HEK293T (cell line): Measurements from ENCODE around the gene MRO.

Experiments used
- CTCF ChIA-PET: fragments of 350-600 bp; formaldehyde crosslinking; extraction: SDS; loops from one replicate; lab custom pipeline; 2021; ENCODE audit warnings: antibody characterized with exemption, inconsistent platforms; lab: Yijun Ruan, JAX
- POLR2A ChIA-PET: fragments of 350-600 bp; formaldehyde crosslinking; extraction: SDS; loops from one replicate; lab custom pipeline; 2020; ENCODE audit warnings: antibody characterized with exemption, inconsistent platforms; lab: Yijun Ruan, JAX
- DNase-seq: peaks from one replicate; pipeline ENCODE4 v3.0.0; 2012; ENCODE audit warnings: mixed read lengths; ENCODE audit errors: extremely low spot score
- ARNT ChIP-seq: fragments of 450-650 bp; IDR thresholded peaks from 2 replicates; pipeline ENCODE4 v1.6.1; 2017; ENCODE audit warnings: mild to moderate bottlenecking
- BHLHE40 ChIP-seq: fragments of 450-650 bp; IDR thresholded peaks from 2 replicates; pipeline ENCODE4 v1.6.1; 2016; ENCODE audit warnings: mild to moderate bottlenecking, moderate library complexity, borderline replicate concordance
- CTBP1 ChIP-seq: fragments of 450-650 bp; IDR thresholded peaks from 2 replicates; pipeline ENCODE4 v1.6.1; 2016; ENCODE audit warnings: borderline replicate concordance
- ELF4 ChIP-seq: fragments of 450-650 bp; IDR thresholded peaks from 2 replicates; pipeline ENCODE4 v1.6.1; 2017; ENCODE audit warnings: antibody characterized with exemption
- FOXA1 ChIP-seq: fragments of 450-650 bp; IDR thresholded peaks from 2 replicates; pipeline ENCODE4 v1.6.1; 2016; ENCODE audit warnings: mild to moderate bottlenecking
- FOXK2 ChIP-seq: fragments of 450-650 bp; IDR thresholded peaks from 2 replicates; pipeline ENCODE4 v1.6.1; 2016; ENCODE audit warnings: mild to moderate bottlenecking
- FOXM1 ChIP-seq: fragments of 450-650 bp; IDR thresholded peaks from 2 replicates; pipeline ENCODE4 v1.6.1; 2017; ENCODE audit warnings: mild to moderate bottlenecking, borderline replicate concordance
- HDGF ChIP-seq: fragments of 450-650 bp; IDR thresholded peaks from 2 replicates; pipeline ENCODE4 v1.6.1; 2017; ENCODE audit warnings: antibody characterized with exemption, borderline replicate concordance
- L3MBTL2 ChIP-seq: fragments of 450-650 bp; conservative IDR thresholded peaks from 2 replicates; pipeline ENCODE4 v1.6.1; 2016; ENCODE audit warnings: mild to moderate bottlenecking
- LEF1 ChIP-seq: fragments of 450-650 bp; IDR thresholded peaks from 2 replicates; pipeline ENCODE4 v1.6.1; 2017; ENCODE audit warnings: mild to moderate bottlenecking, borderline replicate concordance
- NFRKB ChIP-seq: fragments of 450-650 bp; IDR thresholded peaks from 2 replicates; pipeline ENCODE4 v1.6.1; 2016; ENCODE audit warnings: mild to moderate bottlenecking, moderate library complexity
- SP1 ChIP-seq: fragments of 450-650 bp; IDR thresholded peaks from 2 replicates; pipeline ENCODE4 v1.6.1; 2017
- SUZ12 ChIP-seq: fragments of 450-650 bp; IDR thresholded peaks from 2 replicates; pipeline ENCODE4 v1.6.1; 2016; ENCODE audit warnings: mild to moderate bottlenecking
- TARDBP ChIP-seq: fragments of 450-650 bp; IDR thresholded peaks from 2 replicates; pipeline ENCODE4 v1.6.1; 2016
- ZNF384 ChIP-seq: fragments of 450-650 bp; IDR thresholded peaks from 2 replicates; pipeline ENCODE4 v1.6.1; 2016
- TF ChIP-seq, protein P1 (sequence below): fragments of 450-650 bp; IDR thresholded peaks from 2 replicates; pipeline ENCODE4 v1.6.1; 2016

The MRO gene

DNA sequence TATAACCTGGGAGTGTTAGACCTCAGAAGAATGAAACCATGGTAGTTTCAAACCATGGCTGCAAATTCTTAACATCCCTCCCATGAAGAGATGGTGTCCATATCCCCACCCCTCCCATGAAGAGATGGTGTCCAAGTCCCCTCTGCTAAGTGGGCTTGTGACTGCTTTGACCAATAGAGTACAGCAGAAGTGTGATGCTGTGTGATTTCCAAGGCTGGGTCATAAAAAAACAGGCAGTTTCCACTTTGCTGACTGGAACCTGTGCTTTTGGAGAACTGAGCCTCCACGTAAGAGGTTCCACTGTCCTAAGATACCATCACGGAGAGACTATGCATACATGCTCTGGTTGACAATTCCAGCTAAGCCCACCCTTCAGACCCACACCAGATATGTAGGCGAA, 65.5 kb downstream of the MRO start:
- ChIA-PET POLR2A (no interaction called here), CTCF (interaction anchor here (0.5 kb wide), 1 partner anchor 1563 kb away, joined by 3 read pairs; no protein-coding TSS in a partner anchor)
- no peak for DNase-seq
- no peak for TF ChIP-seq L3MBTL2
- TF ChIP-seq, protein P1, sequence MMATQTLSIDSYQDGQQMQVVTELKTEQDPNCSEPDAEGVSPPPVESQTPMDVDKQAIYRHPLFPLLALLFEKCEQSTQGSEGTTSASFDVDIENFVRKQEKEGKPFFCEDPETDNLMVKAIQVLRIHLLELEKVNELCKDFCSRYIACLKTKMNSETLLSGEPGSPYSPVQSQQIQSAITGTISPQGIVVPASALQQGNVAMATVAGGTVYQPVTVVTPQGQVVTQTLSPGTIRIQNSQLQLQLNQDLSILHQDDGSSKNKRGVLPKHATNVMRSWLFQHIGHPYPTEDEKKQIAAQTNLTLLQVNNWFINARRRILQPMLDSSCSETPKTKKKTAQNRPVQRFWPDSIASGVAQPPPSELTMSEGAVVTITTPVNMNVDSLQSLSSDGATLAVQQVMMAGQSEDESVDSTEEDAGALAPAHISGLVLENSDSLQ, result no peak
- no peak for TF ChIP-seq ELF4
- TF ChIP-seq NFRKB, result no peak
- no peak for TF ChIP-seq BHLHE40
- TF ChIP-seq TARDBP, result no peak
- no peak for TF ChIP-seq ARNT
- no peak for TF ChIP-seq SUZ12
- no peak for TF ChIP-seq SP1
- no peak for TF ChIP-seq LEF1
- no peak for TF ChIP-seq FOXK2
- TF ChIP-seq FOXA1, result no peak

DNA sequence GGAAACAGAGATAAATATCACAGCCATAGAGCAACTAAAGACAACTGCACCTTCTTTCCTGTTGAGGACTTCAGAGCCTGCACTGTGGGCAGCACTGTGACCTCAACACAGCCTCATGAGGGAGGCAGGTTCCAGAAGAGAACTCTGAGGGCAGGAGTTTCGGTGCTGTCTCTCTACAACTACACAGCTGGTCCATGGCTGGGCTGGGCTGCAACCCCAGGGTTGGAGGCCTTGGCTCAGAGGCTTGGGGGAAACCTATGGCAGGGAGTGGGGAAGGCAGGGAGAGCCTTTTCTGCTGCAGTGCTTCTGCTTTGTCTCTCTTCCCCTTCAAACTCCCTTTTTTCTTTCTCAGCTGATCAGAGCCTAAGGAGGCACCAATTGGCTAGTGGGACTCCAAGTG, 66.5 kb downstream of the MRO start:
- no peak for TF ChIP-seq FOXK2
- TF ChIP-seq, protein P1, result no peak
- no peak for DNase-seq
- ChIA-PET CTCF (no interaction called here), POLR2A (no interaction called here)

DNA sequence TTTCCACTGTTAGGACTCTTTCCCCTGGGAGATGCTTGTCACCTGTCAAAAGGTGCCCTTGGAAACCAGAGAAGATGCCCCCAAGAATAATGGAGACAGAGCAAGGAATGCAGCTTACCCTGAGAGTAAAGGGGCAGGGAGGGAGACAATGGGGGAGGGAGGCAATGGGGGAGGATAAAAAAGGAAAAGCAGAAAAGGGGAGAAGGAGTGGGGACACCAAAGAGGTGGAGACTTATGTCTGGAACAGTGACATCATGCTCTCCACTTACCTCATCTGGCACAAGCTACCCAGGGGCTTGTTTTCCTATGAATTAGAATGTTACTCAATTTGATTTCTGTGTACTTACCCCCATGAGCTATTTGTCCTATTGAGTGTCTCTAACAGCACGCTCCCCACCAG, 67.9 kb downstream of the MRO start:
- no peak for DNase-seq
- CTCF ChIA-PET, result no interaction called here
- TF ChIP-seq TARDBP, result no peak
- TF ChIP-seq SUZ12, result no peak
- POLR2A ChIA-PET, result interaction anchor here (0.8 kb wide), 1 partner anchor 33 kb away, joined by 3 read pairs; no protein-coding TSS in a partner anchor

DNA sequence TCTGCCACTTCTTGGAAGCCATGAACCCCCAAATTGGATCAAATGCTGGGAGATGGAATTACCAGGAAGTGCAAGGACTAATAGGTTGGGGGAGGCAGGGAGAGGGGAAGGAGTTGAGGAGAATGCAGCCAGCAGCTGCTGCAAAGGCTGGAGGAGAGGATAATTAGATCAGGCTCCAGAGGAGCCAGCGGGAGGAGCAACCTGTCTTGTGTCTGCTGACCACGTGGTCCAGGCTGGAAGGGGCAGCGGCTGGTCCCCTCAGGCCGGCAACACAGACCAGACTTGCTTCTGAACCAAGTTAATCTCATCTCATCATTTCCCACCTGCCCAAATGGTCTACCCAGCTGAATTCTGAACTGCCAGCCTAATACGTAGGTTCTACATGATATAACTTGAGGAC, 68.3 kb downstream of the MRO start:
- ChIA-PET CTCF (no interaction called here), POLR2A (interaction anchor here (0.8 kb wide), 1 partner anchor 34 kb away, joined by 3 read pairs; no protein-coding TSS in a partner anchor)
- no peak for DNase-seq
- TF ChIP-seq HDGF, result no peak
- no peak for TF ChIP-seq CTBP1
- no peak for TF ChIP-seq FOXM1
- TF ChIP-seq ELF4, result no peak
- TF ChIP-seq ARNT, result no peak
- TF ChIP-seq BHLHE40, result no peak
- no peak for TF ChIP-seq ZNF384
- TF ChIP-seq, protein P1, result no peak
- no peak for TF ChIP-seq L3MBTL2
- no peak for TF ChIP-seq LEF1
- no peak for TF ChIP-seq TARDBP
- no peak for TF ChIP-seq NFRKB
- no peak for TF ChIP-seq SP1
- no peak for TF ChIP-seq SUZ12

DNA sequence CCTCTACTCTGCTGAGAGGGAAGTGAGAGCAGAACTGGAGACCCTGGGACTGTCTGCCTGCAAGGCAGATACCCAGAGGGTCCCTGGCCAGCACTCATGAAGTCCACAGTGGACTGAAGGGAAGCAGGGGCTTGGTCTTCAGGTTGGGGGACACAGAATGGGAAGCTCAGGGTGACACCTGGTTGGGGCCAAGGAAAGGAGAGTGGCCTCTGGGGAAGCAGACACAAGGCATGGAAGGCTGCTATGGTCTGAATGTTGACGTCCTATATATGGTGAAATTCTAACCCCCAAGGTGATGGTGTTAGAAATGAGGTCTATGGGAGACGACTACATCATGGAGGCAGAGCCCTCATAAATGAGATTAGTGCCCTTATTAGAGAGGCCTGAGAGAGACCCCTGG, 69.3 kb downstream of the MRO start:
- no peak for DNase-seq
- CTCF ChIA-PET, result no interaction called here
- TF ChIP-seq, protein P1, result no peak
- TF ChIP-seq ARNT (no peak), FOXA1 (no peak), FOXK2 (no peak), TARDBP (no peak), BHLHE40 (no peak), NFRKB (no peak), LEF1 (no peak), FOXM1 (no peak), ZNF384 (no peak), HDGF (no peak), SP1 (no peak), SUZ12 (no peak), L3MBTL2 (no peak)
- POLR2A ChIA-PET, result no interaction called here

DNA sequence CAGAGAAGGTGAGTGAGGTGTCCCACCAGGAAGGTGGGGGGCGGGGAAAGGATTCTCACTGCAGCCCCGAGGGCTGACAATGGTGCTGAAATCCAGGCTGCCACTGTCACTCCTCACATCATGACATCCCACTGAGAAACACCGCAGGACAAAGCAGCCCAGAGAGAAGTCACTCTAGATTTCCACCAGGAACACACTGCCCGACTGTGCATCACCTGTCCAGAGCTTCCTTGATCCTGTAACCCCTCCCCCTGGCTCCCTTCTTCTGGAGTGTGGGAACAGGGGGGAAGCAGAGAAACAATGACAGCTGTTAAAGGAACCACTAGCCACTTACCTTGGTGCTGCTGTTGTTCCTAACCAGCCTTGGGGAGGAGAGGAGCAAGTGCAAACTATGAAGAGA, 69.9 kb downstream of the MRO start:
- ChIA-PET CTCF (no interaction called here), POLR2A (no interaction called here)
- no peak for TF ChIP-seq FOXA1
- TF ChIP-seq TARDBP, result no peak
- no peak for TF ChIP-seq FOXM1
- no peak for TF ChIP-seq NFRKB
- no peak for TF ChIP-seq ELF4
- no peak for TF ChIP-seq CTBP1
- TF ChIP-seq L3MBTL2, result no peak
- no peak for TF ChIP-seq ARNT
- TF ChIP-seq BHLHE40, result no peak
- TF ChIP-seq SUZ12, result no peak
- TF ChIP-seq LEF1, result no peak
- TF ChIP-seq HDGF, result no peak
- TF ChIP-seq ZNF384, result no peak
- TF ChIP-seq SP1, result no peak
- no peak for TF ChIP-seq FOXK2
- TF ChIP-seq, protein P1, result no peak
- DNase-seq, result no peak
